ENCODE results near the gene NUMB.
A peak's percentile ranks its signal among the peaks of the same experiment; 100 is the strongest.
"Not testable (repeated sequence)": the region's sequence is repeated elsewhere in the genome, so short reads cannot be mapped to it uniquely, and the experiment has no call there.

The NUMB gene

DNA sequence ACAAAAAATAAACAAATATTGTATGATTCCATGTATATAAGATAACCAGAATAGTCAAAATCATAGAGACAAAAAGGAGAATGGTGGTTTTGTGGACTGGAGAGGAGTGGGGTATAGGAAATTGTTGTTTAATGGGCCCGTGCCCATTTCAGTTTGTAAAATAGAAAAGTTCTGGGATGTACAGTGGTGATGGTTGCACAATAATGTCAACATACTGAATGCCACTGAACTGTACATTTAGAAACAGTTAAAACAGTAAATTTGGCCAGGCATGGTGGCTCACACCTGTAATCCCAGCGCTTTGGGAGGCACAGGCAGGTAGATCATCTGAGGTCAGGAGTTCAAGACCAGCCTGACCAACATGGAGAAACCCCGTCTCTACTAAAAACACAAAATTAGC is 40.1 kb downstream of the NUMB start:
- H3K79me2 ChIP-seq (ENCODE audit: insufficient read depth, low read depth), result no peaks in the 10 kb centered on the region
- no peak overlapping the region for H2AFZ ChIP-seq (ENCODE audit: low read depth)
- H3K4me2 ChIP-seq, result no peak overlapping the region
- no peaks in the 10 kb centered on the region for H3K27me3 ChIP-seq (ENCODE audit: insufficient read depth, low read depth)
- no peak overlapping the region for H3K27ac ChIP-seq
- no peaks in the 10 kb centered on the region for H4K20me1 ChIP-seq (ENCODE audit: insufficient read depth)
- no peak overlapping the region for H3K9ac ChIP-seq
- H3K4me1 ChIP-seq (ENCODE audit: low read depth, poor library complexity, severe bottlenecking), result peaks cover 21% of the 10 kb centered on the region
- H3K36me3 ChIP-seq (ENCODE audit: insufficient read depth), result no peaks in the 10 kb centered on the region
- H3K4me3 ChIP-seq (IDR thresholded peaks at IDR 0.05; ENCODE audit: insufficient read depth, low read depth, low read length), result no peak overlapping the region
- no peak for TF ChIP-seq CTCF (conservative IDR thresholded peaks at IDR 0.05; ENCODE audit: low read depth, low read length)

DNA sequence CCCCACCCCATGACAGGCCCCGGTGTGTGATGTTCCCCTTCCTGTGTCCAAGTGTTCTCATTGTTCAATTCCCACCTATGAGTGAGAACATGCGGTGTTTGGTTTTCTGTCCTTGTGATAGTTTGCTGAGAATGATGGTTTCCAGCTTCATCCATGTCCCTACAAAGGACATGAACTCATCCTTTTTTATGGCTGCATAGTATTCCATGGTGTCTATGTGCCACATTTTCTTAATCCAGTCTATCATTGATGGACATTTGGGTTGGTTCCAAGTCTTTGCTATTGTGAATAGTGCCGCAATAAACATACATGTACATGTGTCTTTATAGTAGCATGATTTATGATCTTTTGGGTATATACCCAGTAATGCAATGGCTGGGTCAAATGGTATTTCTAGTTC is 52.1 kb downstream of the NUMB start:
- not testable (repeated sequence) for H4K20me1 ChIP-seq (ENCODE audit: insufficient read depth); H3K27me3 ChIP-seq (ENCODE audit: insufficient read depth, low read depth); H3K9ac ChIP-seq; H3K4me2 ChIP-seq; H2AFZ ChIP-seq (ENCODE audit: low read depth); H3K36me3 ChIP-seq (ENCODE audit: insufficient read depth); H3K4me3 ChIP-seq (IDR thresholded peaks at IDR 0.05; ENCODE audit: insufficient read depth, low read depth, low read length); H3K27ac ChIP-seq; H3K79me2 ChIP-seq (ENCODE audit: insufficient read depth, low read depth)
- H3K4me1 ChIP-seq (ENCODE audit: low read depth, poor library complexity, severe bottlenecking), result peaks cover 21% of the 10 kb centered on the region

GRCh38 chr14:73403181-73403752 is 55.1 kb downstream of the NUMB start:
- no peaks in the 10 kb centered on the region for H3K36me3 ChIP-seq (ENCODE audit: insufficient read depth)
- H2AFZ ChIP-seq (ENCODE audit: low read depth), result no peak overlapping the region
- TF ChIP-seq CTCF (conservative IDR thresholded peaks at IDR 0.05; ENCODE audit: low read depth, low read length), result no peak
- H3K27me3 ChIP-seq (ENCODE audit: insufficient read depth, low read depth), result no peaks in the 10 kb centered on the region
- H3K27ac ChIP-seq, result no peak overlapping the region
- no peaks in the 10 kb centered on the region; the same call in 1 of the 2 replicates for H3K79me2 ChIP-seq (ENCODE audit: insufficient read depth, low read depth)
- no peaks in the 10 kb centered on the region for H4K20me1 ChIP-seq (ENCODE audit: insufficient read depth)
- peak overlapping the region; percentile 51; the same call in 1 of the 2 replicates for H3K4me2 ChIP-seq
- no peak overlapping the region for H3K9ac ChIP-seq
- H3K4me3 ChIP-seq (IDR thresholded peaks at IDR 0.05; ENCODE audit: insufficient read depth, low read depth, low read length), result no peak overlapping the region
- H3K4me1 ChIP-seq (ENCODE audit: low read depth, poor library complexity, severe bottlenecking), result peaks cover 26% of the 10 kb centered on the region

- TF ChIP-seq CTCF (conservative IDR thresholded peaks at IDR 0.05; ENCODE audit: low read depth, low read length), result no peak
- Histone ChIP-seq H3K4me1 (ENCODE audit: low read depth, poor library complexity, severe bottlenecking) (peaks cover 26% of the 10 kb centered on the region), H3K9ac (no peak overlapping the region), H3K79me2 (ENCODE audit: insufficient read depth, low read depth) (no peaks in the 10 kb centered on the region; the same call in 1 of the 2 replicates), H3K4me3 (IDR thresholded peaks at IDR 0.05; ENCODE audit: insufficient read depth, low read depth, low read length) (no peak overlapping the region), H3K36me3 (ENCODE audit: insufficient read depth) (no peaks in the 10 kb centered on the region), H2AFZ (ENCODE audit: low read depth) (no peak overlapping the region), H3K27me3 (ENCODE audit: insufficient read depth, low read depth) (no peaks in the 10 kb centered on the region), H4K20me1 (ENCODE audit: insufficient read depth) (no peaks in the 10 kb centered on the region), H3K27ac (no peak overlapping the region), H3K4me2 (peak overlapping the region; percentile 51)
These were observed 55.8 kb downstream of the NUMB start for GRCh38 chr14:73402579-73402978.

GRCh38 chr14:73397810-73398209 is 60.5 kb downstream of the NUMB start:
- TF ChIP-seq CTCF (conservative IDR thresholded peaks at IDR 0.05; ENCODE audit: low read depth, low read length), result no peak
- Histone ChIP-seq H3K27ac (no peak overlapping the region), H3K9ac (no peak overlapping the region)

More at GRCh38 chr14:73397810-73398209, 60.5 kb downstream of the NUMB start:
- Histone ChIP-seq H3K4me2 (no peak overlapping the region), H2AFZ (ENCODE audit: low read depth) (no peak overlapping the region), H3K4me3 (IDR thresholded peaks at IDR 0.05; ENCODE audit: insufficient read depth, low read depth, low read length) (no peak overlapping the region), H3K79me2 (ENCODE audit: insufficient read depth, low read depth) (no peaks in the 10 kb centered on the region; the same call in 1 of the 2 replicates), H3K27me3 (ENCODE audit: insufficient read depth, low read depth) (no peaks in the 10 kb centered on the region), H4K20me1 (ENCODE audit: insufficient read depth) (no peaks in the 10 kb centered on the region), H3K36me3 (ENCODE audit: insufficient read depth) (no peaks in the 10 kb centered on the region), H3K4me1 (ENCODE audit: low read depth, poor library complexity, severe bottlenecking) (peaks cover 17% of the 10 kb centered on the region)
